Activated CD4-positive, alpha-beta T cell treated with anti-CD3 and anti-CD28 coated beads, Interleukin-2, amount 10 ng/mL, durations not matched to agents 7 days and 5 days (primary cell): ENCODE results near the gene DNAH9. TPM values are rescaled to one million over a fixed set of nuclear protein-coding genes. Genes with fewer than 3 reads are reported as not detected.
A peak's percentile ranks its signal among the peaks of the same experiment; 100 is the strongest.

Experiments
- CTCF ChIA-PET: fragments of 350-600 bp; sonication (Branson Sonifier 250); formaldehyde crosslinking; loops from one replicate; lab custom pipeline; 2021; ENCODE audit warnings: antibody characterized with exemption; lab: Charles Lee
- POLR2A ChIA-PET: fragments of 350-600 bp; sonication (Branson Sonifier 250); formaldehyde crosslinking; loops from one replicate; lab custom pipeline; 2021; ENCODE audit warnings: antibody characterized with exemption; lab: Charles Lee
- DNase-seq: peaks from one replicate; pipeline ENCODE4 v3.0.0-alpha.2; 2020
- H3K27ac Mint-ChIP-seq: one replicate; pipeline ENCODE4 v1.8.0; 2021; ENCODE audit warnings: mild to moderate bottlenecking, moderate library complexity, mixed read lengths
- H3K27me3 Mint-ChIP-seq: one replicate; pipeline ENCODE4 v1.8.0; 2021; ENCODE audit warnings: mixed read lengths
- H3K36me3 Mint-ChIP-seq: one replicate; pipeline ENCODE4 v1.8.0; 2021; ENCODE audit warnings: low read depth, mixed read lengths
- H3K4me1 Mint-ChIP-seq: one replicate; pipeline ENCODE4 v1.8.0; 2021; ENCODE audit warnings: mixed read lengths
- H3K4me3 Mint-ChIP-seq: one replicate; pipeline ENCODE4 v1.8.0; 2021; ENCODE audit warnings: mild to moderate bottlenecking, moderate library complexity, mixed read lengths
- H3K9me3 Mint-ChIP-seq: one replicate; pipeline ENCODE4 v1.8.0; 2021; ENCODE audit warnings: mixed read lengths
- total RNA-seq, 2 experiments: library from RNA; stranded (reverse); gene quantifications; one replicate each; pipeline ENCODE4 v1.2.3, GENCODE V29; 2021

The DNAH9 gene
- total RNA-seq = not detected

GRCh38 chr17:11598274-11599221, at the start of gene DNAH9:
Gene DNAH9 (plus strand): TSS chr17:11598470. CDS start chr17:11598499, 29 bp downstream.
- no peak within 1 kb of the TSS for H3K4me3 Mint-ChIP-seq
- CTCF ChIA-PET = no interaction called here
- no peak within 1 kb of the TSS for H3K27ac Mint-ChIP-seq
- no peaks in the 10 kb centered on the region for H3K36me3 Mint-ChIP-seq
- H3K27me3 Mint-ChIP-seq = peaks cover 11% of the 10 kb centered on the region
- POLR2A ChIA-PET = no interaction called here
- peak; percentile 17 for DNase-seq
- H3K4me1 Mint-ChIP-seq = no peaks in the 10 kb centered on the region
- H3K9me3 Mint-ChIP-seq = no peaks in the 10 kb centered on the region

- no peaks in the 10 kb centered on the region for H3K36me3 Mint-ChIP-seq
- H3K4me3 Mint-ChIP-seq = no peak overlapping the region
- no peak for DNase-seq
- no peak overlapping the region for H3K27ac Mint-ChIP-seq
- no peaks in the 10 kb centered on the region for H3K27me3 Mint-ChIP-seq
- ChIA-PET POLR2A (no interaction called here), CTCF (no interaction called here)
- no peaks in the 10 kb centered on the region for H3K4me1 Mint-ChIP-seq
- H3K9me3 Mint-ChIP-seq = peaks cover 9% of the 10 kb centered on the region
These were observed 47.8 kb upstream of the DNAH9 start for GRCh38 chr17:11550431-11550830.

- no peak overlapping the region for H3K27ac Mint-ChIP-seq
- H3K9me3 Mint-ChIP-seq = peaks cover 11% of the 10 kb centered on the region
- no peaks in the 10 kb centered on the region for H3K27me3 Mint-ChIP-seq
- POLR2A ChIA-PET = no interaction called here
- CTCF ChIA-PET = no interaction called here
- no peaks in the 10 kb centered on the region for H3K36me3 Mint-ChIP-seq
- DNase-seq = no peak
- no peak overlapping the region for H3K4me3 Mint-ChIP-seq
- no peaks in the 10 kb centered on the region for H3K4me1 Mint-ChIP-seq
These were observed 46.8 kb upstream of the DNAH9 start for GRCh38 chr17:11551442-11551841.

- DNase-seq = no peak
- H3K9me3 Mint-ChIP-seq = peaks cover 11% of the 10 kb centered on the region
- H3K4me3 Mint-ChIP-seq = no peak overlapping the region
- no peaks in the 10 kb centered on the region for H3K36me3 Mint-ChIP-seq
- no peaks in the 10 kb centered on the region for H3K27me3 Mint-ChIP-seq
- no peaks in the 10 kb centered on the region for H3K4me1 Mint-ChIP-seq
- H3K27ac Mint-ChIP-seq = no peak overlapping the region
- ChIA-PET CTCF (no interaction called here), POLR2A (no interaction called here)
These were observed 45.1 kb upstream of the DNAH9 start for GRCh38 chr17:11553135-11553534.

- POLR2A ChIA-PET = no interaction called here
- no peaks in the 10 kb centered on the region for H3K27me3 Mint-ChIP-seq
- CTCF ChIA-PET = no interaction called here
- DNase-seq = no peak
- no peaks in the 10 kb centered on the region for H3K4me1 Mint-ChIP-seq
- H3K4me3 Mint-ChIP-seq = no peak overlapping the region
- peaks cover 11% of the 10 kb centered on the region for H3K9me3 Mint-ChIP-seq
- H3K27ac Mint-ChIP-seq = no peak overlapping the region
- no peaks in the 10 kb centered on the region for H3K36me3 Mint-ChIP-seq
These were observed 44.2 kb upstream of the DNAH9 start for GRCh38 chr17:11554042-11554441.

- no peaks in the 10 kb centered on the region for H3K27me3 Mint-ChIP-seq
- no peak overlapping the region for H3K27ac Mint-ChIP-seq
- H3K9me3 Mint-ChIP-seq = peaks cover 11% of the 10 kb centered on the region
- no peak for DNase-seq
- no peaks in the 10 kb centered on the region for H3K36me3 Mint-ChIP-seq
- H3K4me1 Mint-ChIP-seq = no peaks in the 10 kb centered on the region
- no peak overlapping the region for H3K4me3 Mint-ChIP-seq
- ChIA-PET POLR2A (no interaction called here), CTCF (no interaction called here)
These were observed 43.7 kb upstream of the DNAH9 start for GRCh38 chr17:11554542-11554941.

GRCh38 chr17:11555530-11555929, 42.7 kb upstream of the DNAH9 start:
- H3K4me1 Mint-ChIP-seq = no peaks in the 10 kb centered on the region
- DNase-seq = no peak
- H3K27ac Mint-ChIP-seq = no peak overlapping the region
- ChIA-PET POLR2A (no interaction called here), CTCF (no interaction called here)
- peaks cover 11% of the 10 kb centered on the region for H3K9me3 Mint-ChIP-seq
- H3K36me3 Mint-ChIP-seq = no peaks in the 10 kb centered on the region
- H3K4me3 Mint-ChIP-seq = no peak overlapping the region
- no peaks in the 10 kb centered on the region for H3K27me3 Mint-ChIP-seq

GRCh38 chr17:11557727-11558452, 40.4 kb upstream of the DNAH9 start:
- ChIA-PET POLR2A (no interaction called here), CTCF (no interaction called here)
- Mint-ChIP-seq H3K27me3 (no peaks in the 10 kb centered on the region), H3K27ac (no peak overlapping the region), H3K4me3 (no peak overlapping the region), H3K9me3 (peaks cover 7% of the 10 kb centered on the region), H3K36me3 (no peaks in the 10 kb centered on the region), H3K4me1 (no peaks in the 10 kb centered on the region)
- no peak for DNase-seq

GRCh38 chr17:11558681-11559234, 39.5 kb upstream of the DNAH9 start:
- H3K4me3 Mint-ChIP-seq = no peak overlapping the region
- DNase-seq = no peak
- ChIA-PET CTCF (no interaction called here), POLR2A (no interaction called here)
- no peaks in the 10 kb centered on the region for H3K4me1 Mint-ChIP-seq
- H3K27me3 Mint-ChIP-seq = no peaks in the 10 kb centered on the region
- peaks cover 5% of the 10 kb centered on the region for H3K9me3 Mint-ChIP-seq
- H3K36me3 Mint-ChIP-seq = no peaks in the 10 kb centered on the region
- H3K27ac Mint-ChIP-seq = no peak overlapping the region

GRCh38 chr17:11559601-11560000, 38.7 kb upstream of the DNAH9 start:
- Mint-ChIP-seq H3K4me3 (no peak overlapping the region), H3K9me3 (peaks cover 5% of the 10 kb centered on the region), H3K27ac (no peak overlapping the region), H3K27me3 (no peaks in the 10 kb centered on the region), H3K36me3 (no peaks in the 10 kb centered on the region), H3K4me1 (no peaks in the 10 kb centered on the region)
- DNase-seq = no peak
- CTCF ChIA-PET = no interaction called here
- POLR2A ChIA-PET = no interaction called here

GRCh38 chr17:11561281-11561680, 37.0 kb upstream of the DNAH9 start:
- DNase-seq = no peak
- ChIA-PET POLR2A (no interaction called here), CTCF (no interaction called here)
- no peak overlapping the region for H3K27ac Mint-ChIP-seq
- no peaks in the 10 kb centered on the region for H3K36me3 Mint-ChIP-seq
- peaks cover 4% of the 10 kb centered on the region for H3K9me3 Mint-ChIP-seq
- H3K27me3 Mint-ChIP-seq = no peaks in the 10 kb centered on the region
- H3K4me1 Mint-ChIP-seq = no peaks in the 10 kb centered on the region
- H3K4me3 Mint-ChIP-seq = no peak overlapping the region

GRCh38 chr17:11561702-11562101, 36.6 kb upstream of the DNAH9 start:
- Mint-ChIP-seq H3K9me3 (peaks cover 5% of the 10 kb centered on the region), H3K4me1 (no peaks in the 10 kb centered on the region), H3K27ac (no peak overlapping the region), H3K36me3 (no peaks in the 10 kb centered on the region), H3K4me3 (no peak overlapping the region), H3K27me3 (no peaks in the 10 kb centered on the region)
- POLR2A ChIA-PET = no interaction called here
- DNase-seq = no peak
- CTCF ChIA-PET = no interaction called here
